Mucosa of rectum (tissue), 2 donors: Measurements from ENCODE around the gene SCGB1A1.

Experiments
- H3K27ac ChIP-seq, 2 donors: one replicate each; pipeline ENCODE4 v1.7.0; 2013; ENCODE audit warnings: inconsistent platforms in 2 of 2, low read depth in 2 of 2, low read length in 2 of 2
- H3K27me3 ChIP-seq, 2 donors: one replicate each; pipeline ENCODE4 v1.7.0; 2013; ENCODE audit warnings: low read length in 2 of 2; ENCODE audit not compliant: control insufficient read depth in 2 of 2, insufficient read depth in 2 of 2
- H3K36me3 ChIP-seq, 2 donors: one replicate each; pipeline ENCODE4 v1.7.0; 2013; ENCODE audit warnings: low read length in 2 of 2; ENCODE audit not compliant: control insufficient read depth in 2 of 2, insufficient read depth in 2 of 2
- H3K4me1 ChIP-seq, 2 donors: one replicate each; pipeline ENCODE4 v1.7.0; 2013; ENCODE audit warnings: low read length in 2 of 2, mild to moderate bottlenecking in 1 of 2; ENCODE audit not compliant: control insufficient read depth in 2 of 2, insufficient read depth in 2 of 2
- H3K4me3 ChIP-seq, 2 donors: one replicate each; pipeline ENCODE4 v1.7.0; 2013; ENCODE audit warnings: low read length in 2 of 2
- H3K9ac ChIP-seq, 2 donors: one replicate each; pipeline ENCODE4 v1.7.0; 2013; ENCODE audit warnings: low read length in 2 of 2, low read depth in 1 of 2, mild to moderate bottlenecking in 1 of 2
- H3K9me3 ChIP-seq, 2 donors: one replicate each; pipeline ENCODE4 v1.7.0; 2013; ENCODE audit warnings: low read length in 2 of 2; ENCODE audit not compliant: control insufficient read depth in 2 of 2
- donor health status: healthy.
- donor health status: Normal muscosa, but diverticular disease.

SCGB1A1 gene

GRCh38 chr11:62419943-62420342 lies 1.1 kb downstream of the SCGB1A1 start:
- Histone ChIP-seq H3K36me3 (no peaks in the 10 kb centered on the region), H3K4me3 (no peak overlapping the region), H3K9me3 (no peaks in the 10 kb centered on the region), H3K9ac (no peak overlapping the region), H3K27ac (peak overlapping the region; percentile 49 to 55), H3K27me3 (peaks cover 0 to 3% of the 10 kb centered on the region in 2 donors), H3K4me1 (peaks cover 7% of the 10 kb centered on the region in 2 donors)

GRCh38 chr11:62420882-62421281 lies 2.0 kb downstream of the SCGB1A1 start:
- Histone ChIP-seq H3K9me3 (no peaks in the 10 kb centered on the region), H3K36me3 (no peaks in the 10 kb centered on the region), H3K4me1 (peaks cover 7% of the 10 kb centered on the region in 2 donors), H3K4me3 (no peak overlapping the region), H3K27ac (no peak overlapping the region), H3K9ac (no peak overlapping the region), H3K27me3 (peaks cover 0 to 3% of the 10 kb centered on the region in 2 donors)

DNA sequence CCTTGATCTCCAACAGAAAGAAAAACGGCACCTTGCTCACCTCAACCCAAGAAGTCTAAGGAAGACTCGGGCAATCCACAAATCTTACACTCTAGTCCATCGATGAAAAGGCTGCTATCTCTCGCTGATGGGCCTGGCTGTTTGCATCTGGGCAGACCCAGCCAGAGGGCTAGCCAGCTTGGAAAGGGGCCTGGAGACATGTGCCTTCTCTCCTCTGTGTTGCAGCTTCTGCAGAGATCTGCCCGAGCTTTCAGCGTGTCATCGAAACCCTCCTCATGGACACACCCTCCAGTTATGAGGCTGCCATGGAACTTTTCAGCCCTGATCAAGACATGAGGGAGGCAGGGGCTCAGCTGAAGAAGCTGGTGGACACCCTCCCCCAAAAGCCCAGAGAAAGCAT lies 3.2 kb downstream of the SCGB1A1 start:
- Histone ChIP-seq H3K4me1 (peaks cover 11 to 16% of the 10 kb centered on the region in 2 donors), H3K9ac (no peak overlapping the region), H3K27ac (no peak overlapping the region), H3K36me3 (no peaks in the 10 kb centered on the region), H3K27me3 (peaks cover 0 to 3% of the 10 kb centered on the region in 2 donors), H3K4me3 (no peak overlapping the region), H3K9me3 (no peaks in the 10 kb centered on the region)

- Histone ChIP-seq H3K9me3 (no peaks in the 10 kb centered on the region), H3K4me1 (peaks cover 11 to 16% of the 10 kb centered on the region in 2 donors), H3K36me3 (no peaks in the 10 kb centered on the region), H3K27ac (no peak overlapping the region), H3K27me3 (peaks cover 0 to 3% of the 10 kb centered on the region in 2 donors), H3K4me3 (no peak overlapping the region), H3K9ac (no peak overlapping the region)
Measured at GRCh38 chr11:62423012-62423411, 4.2 kb downstream of the SCGB1A1 start.

- Histone ChIP-seq H3K27ac (peak overlapping the region in 1 of 2 donors; percentile 30), H3K4me3 (no peak overlapping the region), H3K36me3 (no peaks in the 10 kb centered on the region), H3K4me1 (peaks cover 12 to 13% of the 10 kb centered on the region in 2 donors), H3K27me3 (no peaks in the 10 kb centered on the region), H3K9ac (no peak overlapping the region), H3K9me3 (no peaks in the 10 kb centered on the region)
Measured at GRCh38 chr11:62427630-62428233, 8.9 kb downstream of the SCGB1A1 start.

DNA sequence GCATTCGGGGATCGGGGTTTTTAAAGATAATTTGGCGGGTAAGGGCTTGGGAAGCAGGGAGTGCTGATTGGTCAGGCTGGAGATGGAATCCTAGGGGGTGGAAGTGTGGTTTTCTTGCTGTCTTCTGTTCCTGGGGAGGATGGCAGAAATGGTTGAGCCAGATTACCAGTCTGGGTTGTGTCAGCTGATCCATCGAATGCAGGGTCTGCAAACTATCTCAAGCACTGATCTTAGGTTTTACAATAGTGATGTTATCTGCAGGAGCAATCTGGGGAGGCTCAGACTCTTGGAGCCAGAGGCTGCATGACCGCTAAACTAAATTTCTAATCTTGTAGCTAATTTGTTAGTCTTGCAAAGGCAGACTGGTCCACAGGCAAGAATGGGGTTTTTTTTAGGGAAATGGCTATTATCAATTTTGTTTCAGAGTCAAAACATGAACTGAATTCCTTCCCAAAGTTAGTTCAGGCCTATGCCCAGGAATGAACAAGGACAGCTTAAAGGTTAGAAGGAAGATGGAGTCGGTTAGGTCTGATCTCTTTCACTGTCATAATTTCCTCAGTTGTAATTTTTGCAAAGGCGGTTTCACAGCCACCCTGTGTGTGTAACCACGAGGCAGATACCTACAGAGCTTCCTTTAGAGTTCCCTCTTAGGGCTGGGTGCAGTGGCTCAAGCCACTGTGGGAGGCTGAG lies 10.2 kb downstream of the SCGB1A1 start:
- no peaks in the 10 kb centered on the region for H3K27me3 ChIP-seq
- H3K9ac ChIP-seq: no peak overlapping the region
- no peak overlapping the region for H3K27ac ChIP-seq
- no peaks in the 10 kb centered on the region for H3K36me3 ChIP-seq
- no peaks in the 10 kb centered on the region for H3K9me3 ChIP-seq
- H3K4me3 ChIP-seq: no peak overlapping the region
- peaks cover 19 to 21% of the 10 kb centered on the region in 2 donors for H3K4me1 ChIP-seq

DNA sequence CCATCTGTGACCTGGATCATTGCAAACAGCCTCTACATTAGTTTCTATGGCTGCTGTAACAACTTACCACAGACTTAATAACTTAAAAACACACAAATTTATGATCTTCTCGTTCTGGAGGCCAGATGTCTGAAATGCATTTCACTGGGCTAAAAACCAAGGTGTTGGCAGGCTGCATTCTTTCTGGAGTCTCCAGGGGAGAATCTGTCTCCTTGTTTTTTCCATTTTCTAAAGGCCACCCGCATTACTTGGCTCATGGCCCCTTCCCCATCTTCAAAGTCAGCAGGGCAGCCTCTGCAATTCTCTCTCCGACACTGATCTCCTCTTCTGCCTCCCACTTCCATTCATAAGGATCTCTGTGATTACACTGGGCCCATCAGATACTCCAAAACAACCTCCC lies 11.6 kb downstream of the SCGB1A1 start:
- peak overlapping the region in 1 of 2 donors; percentile 46 for H3K27ac ChIP-seq
- H3K4me1 ChIP-seq: peaks cover 19 to 25% of the 10 kb centered on the region in 2 donors
- H3K9me3 ChIP-seq: no peaks in the 10 kb centered on the region
- H3K36me3 ChIP-seq: no peaks in the 10 kb centered on the region
- no peaks in the 10 kb centered on the region for H3K27me3 ChIP-seq
- peak overlapping the region in 1 of 2 donors; percentile 11 for H3K9ac ChIP-seq
- H3K4me3 ChIP-seq: no peak overlapping the region

DNA sequence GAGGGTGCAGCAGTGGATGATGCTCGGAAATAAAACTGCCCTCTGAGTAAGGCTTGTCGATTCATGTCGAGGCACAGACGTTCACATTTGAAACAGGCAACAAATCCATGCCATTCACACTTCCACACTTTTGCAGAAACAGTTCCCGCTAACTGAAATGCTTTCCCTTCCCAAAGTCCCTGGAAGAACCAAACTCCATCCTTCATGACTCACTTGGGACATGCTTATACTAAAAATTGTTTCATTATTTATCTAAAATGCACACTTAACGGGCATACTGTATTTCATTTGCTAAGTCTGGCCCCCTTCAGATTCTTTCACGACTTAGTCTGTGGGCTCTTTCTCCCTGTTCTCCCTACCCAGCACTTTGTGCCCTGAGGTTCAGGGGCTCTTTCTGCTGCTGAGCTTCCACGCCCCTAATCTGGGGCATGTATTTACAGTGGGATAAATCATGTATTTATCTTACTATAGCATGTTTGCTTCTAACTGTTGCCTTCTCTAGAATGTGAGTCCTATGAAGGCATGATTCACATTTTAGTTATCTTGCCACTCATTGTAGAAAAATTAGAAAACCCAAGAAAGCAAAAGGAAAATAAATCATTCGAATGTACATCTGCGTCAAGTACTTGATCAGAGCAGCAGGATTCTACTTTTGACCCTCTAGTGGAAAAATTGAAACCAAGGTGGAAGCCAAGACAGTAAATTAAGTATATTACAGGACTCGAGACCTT lies 12.5 kb downstream of the SCGB1A1 start:
- no peak overlapping the region for H3K4me3 ChIP-seq
- H3K27me3 ChIP-seq: no peaks in the 10 kb centered on the region
- peak overlapping the region in 1 of 2 donors; percentile 46 for H3K27ac ChIP-seq
- no peaks in the 10 kb centered on the region for H3K9me3 ChIP-seq
- H3K36me3 ChIP-seq: no peaks in the 10 kb centered on the region
- H3K9ac ChIP-seq: no peak overlapping the region
- H3K4me1 ChIP-seq: peaks cover 23% of the 10 kb centered on the region in 2 donors

- no peak overlapping the region for H3K9ac ChIP-seq
- H3K27ac ChIP-seq: no peak overlapping the region
- H3K4me3 ChIP-seq: no peak overlapping the region
- H3K27me3 ChIP-seq: no peaks in the 10 kb centered on the region
- H3K9me3 ChIP-seq: no peaks in the 10 kb centered on the region
- no peaks in the 10 kb centered on the region for H3K36me3 ChIP-seq
- peaks cover 16 to 22% of the 10 kb centered on the region in 2 donors for H3K4me1 ChIP-seq
Measured at GRCh38 chr11:62432695-62433094, 13.9 kb downstream of the SCGB1A1 start.
